Activated T-cell treated with anti-CD3 and anti-CD28 coated beads, Interleukin-2, amount 50 U/mL, for 72 hours (primary cell): ENCODE results near the gene RELL1. TPM values are rescaled to one million over a fixed set of nuclear protein-coding genes. Genes with fewer than 3 reads are reported as not detected.
A peak's percentile ranks its signal among the peaks of the same experiment; 100 is the strongest.

Experiments
- ATAC-seq, 2 donors: fragments of 150-1000 bp; cut with Tn5 transposase; replicated peaks in 1 of 2; 2 replicates each; pipeline ENCODE4 v1.10.0; 2021; ENCODE audit warnings: moderate library complexity in 2 of 2, mild to moderate bottlenecking in 1 of 2
- DNase-seq, 2 donors: peaks; one replicate each; pipeline ENCODE4 v3.0.0; 2021 to 2022; ENCODE audit warnings: mixed read lengths in 1 of 2
- H3K27ac Mint-ChIP-seq: one replicate; pipeline ENCODE4 v1.8.0; 2022; ENCODE audit warnings: mild to moderate bottlenecking, moderate library complexity, mixed read lengths
- H3K27me3 Mint-ChIP-seq: one replicate; pipeline ENCODE4 v1.8.0; 2022; ENCODE audit warnings: low read depth, mixed read lengths
- H3K36me3 Mint-ChIP-seq, 2 donors: one replicate each; pipeline ENCODE4 v1.8.0; 2022; ENCODE audit warnings: mixed read lengths in 2 of 2, mild to moderate bottlenecking in 1 of 2; ENCODE audit not compliant: insufficient read depth in 2 of 2
- H3K4me1 Mint-ChIP-seq: one replicate; pipeline ENCODE4 v1.8.0; 2022; ENCODE audit warnings: low read depth, mixed read lengths
- H3K4me3 Mint-ChIP-seq, 2 donors: one replicate each; pipeline ENCODE4 v1.8.0; 2022; ENCODE audit warnings: mild to moderate bottlenecking in 2 of 2, mixed read lengths in 2 of 2, moderate library complexity in 2 of 2
- H3K9me3 Mint-ChIP-seq, 2 donors: one replicate each; pipeline ENCODE4 v1.8.0; 2022; ENCODE audit warnings: mixed read lengths in 2 of 2
- total RNA-seq, 2 donors: library from RNA; stranded (reverse); gene quantifications; one replicate each; pipeline ENCODE4 v1.2.3, GENCODE V29; 2022

The RELL1 gene
- total RNA-seq, 2 donors from 2014 or later = 14.0 to 18.9 TPM

DNA sequence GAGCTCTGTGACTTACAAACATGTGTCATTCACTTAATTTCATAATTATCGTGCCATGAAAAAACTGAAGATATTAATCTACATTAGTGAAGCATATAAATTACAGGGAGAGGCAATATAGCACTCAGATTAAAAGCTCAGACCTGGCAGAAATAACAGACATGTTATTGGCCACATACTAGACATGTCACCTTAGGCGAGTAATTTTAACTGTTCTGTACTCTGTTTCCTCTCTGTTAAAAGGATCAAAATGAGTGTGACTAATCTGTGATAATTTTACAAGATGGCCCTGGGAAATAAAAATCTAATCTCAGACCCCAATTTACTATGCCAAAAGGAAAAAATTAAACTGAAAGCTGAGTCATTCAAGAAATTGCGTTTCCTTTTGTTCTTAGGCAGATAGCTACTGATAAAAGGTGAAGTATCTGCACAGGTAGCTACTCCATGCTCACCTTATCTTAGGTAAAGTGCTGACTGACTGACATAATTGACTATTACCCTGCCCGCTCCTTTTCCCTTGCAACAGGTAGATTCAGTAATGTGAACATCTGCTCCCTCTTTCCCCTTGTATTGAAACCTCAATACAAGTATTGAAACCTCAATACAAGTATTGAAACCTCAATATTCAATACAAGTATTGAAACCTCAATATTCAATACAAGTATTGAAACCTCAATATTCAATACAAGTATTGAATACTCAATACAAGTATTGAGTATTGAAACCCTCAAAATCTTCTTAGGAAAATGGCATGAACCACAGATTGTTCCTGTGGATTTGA is 33.2 kb downstream of the RELL1 start:
- Mint-ChIP-seq H3K9me3 (peaks cover 7 to 10% of the 10 kb centered on the region in 2 donors), H3K27ac (no peak overlapping the region), H3K4me3 (no peak overlapping the region), H3K36me3 (peaks cover 11 to 15% of the 10 kb centered on the region in 2 donors), H3K4me1 (peaks cover 31% of the 10 kb centered on the region), H3K27me3 (no peaks in the 10 kb centered on the region)
- DNase-seq (no peak), ATAC-seq (no peak)

DNA sequence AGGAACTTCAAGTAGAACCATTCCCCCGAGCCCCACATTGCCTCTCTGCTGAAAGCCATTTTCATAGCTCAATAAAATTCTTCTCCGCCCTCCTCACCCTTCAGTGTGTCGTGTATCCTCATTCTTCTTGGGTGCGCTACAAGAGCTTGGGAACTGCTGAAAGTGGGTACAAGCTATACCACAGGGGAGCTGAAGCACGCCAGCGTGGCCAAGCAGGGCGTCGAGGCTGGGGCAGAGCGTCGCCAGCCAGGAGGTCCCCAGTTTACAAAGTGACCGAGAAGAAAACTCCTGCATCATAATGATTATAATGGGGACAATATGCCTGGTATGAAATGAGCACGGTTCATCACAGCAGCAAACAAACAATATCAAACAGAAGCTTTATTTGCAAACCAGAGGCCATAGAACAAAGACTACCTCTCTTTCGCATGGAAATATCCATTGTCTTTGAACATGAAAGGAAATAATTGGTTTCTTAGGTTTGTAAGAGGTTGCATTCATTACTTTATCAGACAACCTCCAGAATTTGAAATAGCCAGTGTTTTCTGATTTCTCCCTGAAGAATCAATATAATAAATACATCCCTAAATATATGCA is 34.3 kb downstream of the RELL1 start:
- H3K9me3 Mint-ChIP-seq = peaks cover 2 to 6% of the 10 kb centered on the region in 2 donors
- H3K4me1 Mint-ChIP-seq = peaks cover 31% of the 10 kb centered on the region
- no peak for DNase-seq
- no peak overlapping the region for H3K4me3 Mint-ChIP-seq
- peaks cover 6 to 8% of the 10 kb centered on the region in 2 donors for H3K36me3 Mint-ChIP-seq
- no peaks in the 10 kb centered on the region for H3K27me3 Mint-ChIP-seq
- no peak overlapping the region for H3K27ac Mint-ChIP-seq
- ATAC-seq = no peak

GRCh38 chr4:37650481-37650880 is 35.7 kb downstream of the RELL1 start:
- ATAC-seq = no peak
- Mint-ChIP-seq H3K4me3 (no peak overlapping the region), H3K27ac (no peak overlapping the region), H3K4me1 (peaks cover 31% of the 10 kb centered on the region), H3K36me3 (peaks cover 3 to 6% of the 10 kb centered on the region in 2 donors), H3K27me3 (no peaks in the 10 kb centered on the region), H3K9me3 (peaks cover under 1 to 3% of the 10 kb centered on the region in 2 donors)
- no peak for DNase-seq

- no peak for ATAC-seq
- Mint-ChIP-seq H3K27ac (no peak overlapping the region), H3K36me3 (peaks cover 3 to 5% of the 10 kb centered on the region in 2 donors)
Observed at GRCh38 chr4:37649268-37649667, 36.9 kb downstream of the RELL1 start.

DNA sequence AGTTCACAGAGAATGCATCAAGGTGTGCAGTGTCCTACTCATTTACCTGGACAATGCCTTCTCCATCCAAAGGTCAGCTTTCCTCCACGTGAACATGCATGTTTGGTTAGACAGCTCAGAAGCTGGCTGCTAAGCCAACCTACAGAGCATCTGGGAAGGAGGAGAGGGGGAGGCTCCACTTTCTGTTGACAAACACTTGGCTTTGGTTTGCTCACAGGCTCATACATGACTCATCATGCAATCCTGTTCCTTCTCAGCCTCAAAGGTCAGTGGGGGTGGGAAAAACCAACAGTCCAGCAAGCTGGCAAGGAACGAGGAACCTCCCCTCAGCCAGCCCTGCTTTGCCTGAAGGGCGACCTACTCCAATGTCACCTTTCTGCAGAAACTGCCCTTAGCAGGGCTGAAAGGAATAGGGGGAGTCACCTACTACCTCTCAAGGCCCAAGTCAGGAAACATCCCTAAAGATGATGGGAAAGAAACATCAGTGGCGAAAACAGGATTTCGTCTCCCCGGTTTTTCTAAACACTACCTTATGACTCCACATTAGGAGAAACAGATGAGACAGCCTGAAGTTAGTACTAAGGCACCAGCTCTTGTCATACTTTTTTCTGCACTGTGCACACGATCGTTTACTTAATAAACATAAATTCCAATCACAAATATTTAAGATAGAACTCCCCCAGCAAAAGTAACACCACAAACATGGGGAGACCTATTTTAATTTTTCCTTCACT is 37.9 kb downstream of the RELL1 start:
- ATAC-seq = no peak
- no peak for DNase-seq
- H3K4me3 Mint-ChIP-seq = no peak overlapping the region
- peaks cover 2 to 3% of the 10 kb centered on the region in 2 donors for H3K36me3 Mint-ChIP-seq
- H3K9me3 Mint-ChIP-seq = no peaks in the 10 kb centered on the region
- H3K27me3 Mint-ChIP-seq = no peaks in the 10 kb centered on the region
- peaks cover 24% of the 10 kb centered on the region for H3K4me1 Mint-ChIP-seq
- H3K27ac Mint-ChIP-seq = no peak overlapping the region

More at GRCh38 chr4:37649268-37649667, 36.9 kb downstream of the RELL1 start:
- Mint-ChIP-seq H3K4me1 (peaks cover 31% of the 10 kb centered on the region), H3K4me3 (no peak overlapping the region), H3K27me3 (no peaks in the 10 kb centered on the region), H3K9me3 (no peaks in the 10 kb centered on the region)
- DNase-seq = no peak

DNA sequence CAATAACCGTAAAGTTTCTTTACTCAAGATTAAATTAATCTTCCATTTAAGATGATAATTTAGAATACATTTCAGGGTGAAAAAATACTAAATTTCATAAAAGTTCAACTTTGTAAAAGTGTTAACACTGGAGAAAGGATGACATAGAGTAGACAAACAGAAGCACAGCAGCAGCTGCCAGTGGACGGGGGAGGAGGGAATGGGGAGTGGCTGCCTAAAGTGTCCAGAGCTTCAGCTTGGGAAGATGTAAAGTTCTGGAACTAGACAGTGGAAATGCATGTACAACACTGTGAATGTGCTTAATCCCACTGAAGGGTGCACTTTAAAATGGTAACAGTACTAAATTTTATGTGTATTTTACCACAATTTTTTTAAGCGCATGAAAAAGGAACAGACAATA is 39.9 kb downstream of the RELL1 start:
- no peak for ATAC-seq
- Mint-ChIP-seq H3K9me3 (no peaks in the 10 kb centered on the region), H3K4me1 (peaks cover 13% of the 10 kb centered on the region), H3K36me3 (peaks cover 2 to 3% of the 10 kb centered on the region in 2 donors), H3K27ac (no peak overlapping the region), H3K4me3 (no peak overlapping the region), H3K27me3 (no peaks in the 10 kb centered on the region)
- DNase-seq = no peak

- no peak for ATAC-seq
- no peak for DNase-seq
Observed at GRCh38 chr4:37645736-37646135, 40.4 kb downstream of the RELL1 start.

GRCh38 chr4:37644962-37645361 is 41.2 kb downstream of the RELL1 start:
- no peaks in the 10 kb centered on the region for H3K9me3 Mint-ChIP-seq
- H3K4me3 Mint-ChIP-seq = no peak overlapping the region
- H3K4me1 Mint-ChIP-seq = peaks cover 6% of the 10 kb centered on the region
- no peaks in the 10 kb centered on the region for H3K27me3 Mint-ChIP-seq
- peaks cover 2 to 3% of the 10 kb centered on the region in 2 donors for H3K36me3 Mint-ChIP-seq
- no peak overlapping the region for H3K27ac Mint-ChIP-seq
- DNase-seq = no peak
- ATAC-seq = no peak

More at GRCh38 chr4:37645736-37646135, 40.4 kb downstream of the RELL1 start:
- Mint-ChIP-seq H3K9me3 (no peaks in the 10 kb centered on the region), H3K27me3 (no peaks in the 10 kb centered on the region), H3K4me1 (peaks cover 10% of the 10 kb centered on the region), H3K4me3 (no peak overlapping the region), H3K27ac (no peak overlapping the region), H3K36me3 (peaks cover 2 to 3% of the 10 kb centered on the region in 2 donors)

DNA sequence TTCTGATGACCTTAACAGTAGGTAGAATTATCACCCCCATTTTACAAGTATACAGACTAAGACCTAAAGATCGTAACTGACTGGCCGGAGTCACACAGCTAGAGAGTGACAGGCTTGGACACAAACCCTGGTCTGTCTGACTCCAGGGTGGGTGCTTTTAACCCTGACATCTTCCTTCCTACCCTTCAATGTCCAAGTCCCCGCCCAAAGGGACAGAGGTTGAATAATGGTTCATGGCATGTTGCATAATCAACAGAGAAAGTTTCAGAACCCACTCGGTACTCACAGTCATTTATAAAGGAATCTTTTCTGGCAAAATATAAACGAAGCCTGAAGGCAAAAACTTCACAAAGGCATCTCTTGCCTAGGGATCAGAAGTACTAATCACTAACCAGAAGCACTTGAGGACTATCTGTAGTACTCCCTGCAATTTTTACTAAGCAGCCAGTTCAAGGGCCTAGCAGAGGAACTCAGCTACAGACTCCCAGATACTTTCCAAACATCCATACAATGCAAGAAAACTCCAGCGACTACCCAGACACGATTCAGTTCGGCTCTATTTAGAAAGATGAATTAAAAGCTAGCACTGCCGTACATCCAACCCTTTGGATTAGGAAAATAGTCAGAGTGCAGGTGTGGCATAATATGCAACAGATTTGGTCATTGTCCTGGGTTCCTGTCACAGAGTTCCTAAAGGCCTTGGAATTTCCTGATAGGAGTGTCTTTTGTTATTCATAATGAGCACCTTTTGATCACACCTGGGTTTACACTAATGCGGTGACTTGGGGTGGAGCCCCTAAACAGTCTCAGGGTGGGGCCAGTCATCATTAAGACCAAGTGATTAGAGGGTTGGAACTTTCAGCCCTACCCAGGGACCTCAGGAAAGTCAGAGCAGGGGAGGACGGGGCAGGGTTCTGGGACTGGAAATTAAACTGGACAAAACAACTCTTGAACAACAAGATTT is 44.0 kb downstream of the RELL1 start:
- H3K4me3 Mint-ChIP-seq = no peak overlapping the region
- no peaks in the 10 kb centered on the region for H3K9me3 Mint-ChIP-seq
- H3K4me1 Mint-ChIP-seq = no peaks in the 10 kb centered on the region
- ATAC-seq (no peak), DNase-seq (no peak)
- no peaks in the 10 kb centered on the region for H3K27me3 Mint-ChIP-seq
- peaks cover 2 to 3% of the 10 kb centered on the region in 2 donors for H3K36me3 Mint-ChIP-seq
- no peak overlapping the region for H3K27ac Mint-ChIP-seq

- H3K27ac Mint-ChIP-seq = no peak overlapping the region
- H3K9me3 Mint-ChIP-seq = no peaks in the 10 kb centered on the region
- H3K4me3 Mint-ChIP-seq = no peak overlapping the region
- H3K4me1 Mint-ChIP-seq = no peaks in the 10 kb centered on the region
- H3K27me3 Mint-ChIP-seq = no peaks in the 10 kb centered on the region
- ATAC-seq (no peak), DNase-seq (no peak)
- peaks cover 2 to 3% of the 10 kb centered on the region in 2 donors for H3K36me3 Mint-ChIP-seq
Observed at GRCh38 chr4:37641352-37641751, 44.8 kb downstream of the RELL1 start.

- Mint-ChIP-seq H3K36me3 (peaks cover 0 to 3% of the 10 kb centered on the region in 2 donors), H3K4me1 (no peaks in the 10 kb centered on the region), H3K4me3 (no peak overlapping the region), H3K27ac (peak overlapping the region; percentile 42), H3K9me3 (no peaks in the 10 kb centered on the region), H3K27me3 (no peaks in the 10 kb centered on the region)
- DNase-seq = no peak
- no peak for ATAC-seq
Observed at GRCh38 chr4:37639551-37640285, 46.5 kb downstream of the RELL1 start.

GRCh38 chr4:37635155-37635554 is 51.0 kb downstream of the RELL1 start:
- no peaks in the 10 kb centered on the region for H3K4me1 Mint-ChIP-seq
- DNase-seq (no peak), ATAC-seq (no peak)
- no peaks in the 10 kb centered on the region for H3K9me3 Mint-ChIP-seq
- H3K27me3 Mint-ChIP-seq = no peaks in the 10 kb centered on the region
- H3K27ac Mint-ChIP-seq = no peak overlapping the region
- peaks cover 5% of the 10 kb centered on the region in 2 donors for H3K36me3 Mint-ChIP-seq
- H3K4me3 Mint-ChIP-seq = no peak overlapping the region
